ENCODE results near the gene IZUMO4.

IZUMO4 gene

GRCh38 chr19:2114218-2114617, 17.5 kb downstream of the IZUMO4 start:
- Histone ChIP-seq H3K4me3 (replicated peaks; ENCODE audit: low read depth, low read length) (no peak overlapping the region), H3K36me3 (ENCODE audit: control insufficient read depth, insufficient read depth, low read length) (peaks cover 80% of the 10 kb centered on the region), H3K27me3 (replicated peaks; ENCODE audit: control insufficient read depth, insufficient read depth, low read length) (no peaks in the 10 kb centered on the region)
- no peak for DNase-seq (ENCODE audit: extremely low read depth, insufficient read length)
- no peak for TF ChIP-seq CTCF (IDR thresholded peaks at IDR 0.05; ENCODE audit: insufficient read depth, low read length, poor library complexity, severe bottlenecking)

GRCh38 chr19:2114821-2115220, 18.1 kb downstream of the IZUMO4 start:
- H3K4me3 ChIP-seq (replicated peaks; ENCODE audit: low read depth, low read length): no peak overlapping the region
- DNase-seq (ENCODE audit: extremely low read depth, insufficient read length): no peak
- no peaks in the 10 kb centered on the region for H3K27me3 ChIP-seq (replicated peaks; ENCODE audit: control insufficient read depth, insufficient read depth, low read length)
- H3K36me3 ChIP-seq (ENCODE audit: control insufficient read depth, insufficient read depth, low read length): peaks cover 76% of the 10 kb centered on the region
- no peak for TF ChIP-seq CTCF (IDR thresholded peaks at IDR 0.05; ENCODE audit: insufficient read depth, low read length, poor library complexity, severe bottlenecking)

- TF ChIP-seq CTCF (IDR thresholded peaks at IDR 0.05; ENCODE audit: insufficient read depth, low read length, poor library complexity, severe bottlenecking): no peak
- H3K4me3 ChIP-seq (replicated peaks; ENCODE audit: low read depth, low read length): no peak overlapping the region
- no peaks in the 10 kb centered on the region for H3K27me3 ChIP-seq (replicated peaks; ENCODE audit: control insufficient read depth, insufficient read depth, low read length)
- DNase-seq (ENCODE audit: extremely low read depth, insufficient read length): no peak
- H3K36me3 ChIP-seq (ENCODE audit: control insufficient read depth, insufficient read depth, low read length): peaks cover 74% of the 10 kb centered on the region
These were observed 18.6 kb downstream of the IZUMO4 start for GRCh38 chr19:2115324-2115723.

GRCh38 chr19:2115911-2116426, 19.3 kb downstream of the IZUMO4 start:
- no peak for DNase-seq (ENCODE audit: extremely low read depth, insufficient read length)
- peaks cover 74% of the 10 kb centered on the region for H3K36me3 ChIP-seq (ENCODE audit: control insufficient read depth, insufficient read depth, low read length)
- H3K27me3 ChIP-seq (replicated peaks; ENCODE audit: control insufficient read depth, insufficient read depth, low read length): no peaks in the 10 kb centered on the region
- no peak for TF ChIP-seq CTCF (IDR thresholded peaks at IDR 0.05; ENCODE audit: insufficient read depth, low read length, poor library complexity, severe bottlenecking)
- H3K4me3 ChIP-seq (replicated peaks; ENCODE audit: low read depth, low read length): no peak overlapping the region

- H3K36me3 ChIP-seq (ENCODE audit: control insufficient read depth, insufficient read depth, low read length): peaks cover 75% of the 10 kb centered on the region
- DNase-seq (ENCODE audit: extremely low read depth, insufficient read length): no peak
- H3K4me3 ChIP-seq (replicated peaks; ENCODE audit: low read depth, low read length): no peak overlapping the region
- TF ChIP-seq CTCF (IDR thresholded peaks at IDR 0.05; ENCODE audit: insufficient read depth, low read length, poor library complexity, severe bottlenecking): no peak
- H3K27me3 ChIP-seq (replicated peaks; ENCODE audit: control insufficient read depth, insufficient read depth, low read length): no peaks in the 10 kb centered on the region
These were observed 19.8 kb downstream of the IZUMO4 start for GRCh38 chr19:2116507-2116906.

Measured in GM06990 (cell line).